ENCODE measurements around the gene ALDH3A1. TPM values are rescaled to one million over a fixed set of nuclear protein-coding genes. Genes with fewer than 3 reads are reported as not detected.

The ALDH3A1 gene
- total and polyA plus RNA-seq, 2 experiments from 2014 or later, result 0.17 to 0.21 TPM

DNA sequence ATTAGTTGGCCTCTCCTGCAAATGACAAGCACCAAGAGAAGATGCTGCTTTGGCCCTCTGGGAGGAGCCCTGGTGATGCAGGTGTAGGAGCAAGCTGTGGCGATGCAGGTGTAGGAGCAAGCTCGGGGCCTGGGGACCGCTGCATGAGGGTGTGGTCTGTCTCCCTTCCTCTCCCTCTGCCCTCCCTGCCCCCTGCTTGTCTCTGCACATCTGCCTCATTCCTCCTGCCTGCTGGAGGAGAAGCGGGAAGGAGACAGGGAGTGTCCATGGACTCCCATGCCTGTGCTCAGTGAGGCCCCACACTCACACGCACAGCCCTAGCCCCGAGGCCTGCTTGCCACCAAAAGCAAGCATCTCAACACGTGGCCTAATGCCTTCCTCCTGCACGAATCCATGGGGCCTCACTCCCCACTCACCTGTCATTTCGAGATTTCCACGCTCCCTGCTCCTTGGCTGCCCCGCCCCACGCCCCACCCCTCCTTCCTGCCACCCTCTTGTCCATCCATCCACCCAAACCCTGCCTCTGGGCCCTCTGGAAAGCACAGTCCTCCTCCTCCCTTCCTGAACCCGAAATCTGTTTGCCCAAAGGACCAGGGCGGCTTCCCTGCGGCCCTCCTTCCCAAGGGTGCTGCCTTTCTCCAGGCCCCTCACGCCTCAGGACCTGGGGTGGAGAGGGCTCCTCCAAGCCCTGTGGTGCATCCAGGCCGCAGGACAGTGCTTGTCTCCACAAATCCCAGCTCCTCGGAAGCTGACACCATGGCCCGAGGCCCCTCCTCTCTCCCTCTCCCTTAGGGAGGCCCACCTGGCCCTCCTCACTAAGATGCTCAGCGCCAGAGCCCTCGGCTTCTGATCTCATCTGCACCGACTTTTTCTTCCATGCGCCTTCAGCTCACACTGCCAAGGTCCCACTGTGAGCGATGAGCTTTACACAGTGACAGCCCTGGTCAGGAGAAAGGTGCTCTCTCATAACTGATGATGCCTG, 11.8 kb upstream of the ALDH3A1 start:
- Histone ChIP-seq H3K27me3 (ENCODE audit: insufficient read depth) (no peaks in the 10 kb centered on the region), H3K27ac (ENCODE audit: low read depth) (no peak overlapping the region), H3K4me1 (ENCODE audit: insufficient read depth) (no peaks in the 10 kb centered on the region), H3F3A (replicated peaks; ENCODE audit: low read depth) (no peaks in the 10 kb centered on the region), H3K4me2 (no peak overlapping the region), H3K4me3 (no peak overlapping the region), H3K9me2 (ENCODE audit: insufficient read depth) (no peaks in the 10 kb centered on the region), H3K36me3 (ENCODE audit: insufficient read depth) (no peaks in the 10 kb centered on the region), H4K20me1 (replicated peaks; ENCODE audit: insufficient read depth) (no peaks in the 10 kb centered on the region), H2AFZ (no peak overlapping the region), H3K79me2 (replicated peaks; ENCODE audit: insufficient read depth) (no peaks in the 10 kb centered on the region)
- DNase-seq (ENCODE audit: low spot score) (no peak), ATAC-seq (peak; percentile 36)
- Mint-ChIP-seq H3K9me3 (no peaks in the 10 kb centered on the region; the same call in 2 of the 3 replicates), H3K36me3 (ENCODE audit: low read depth) (no peaks in the 10 kb centered on the region), H3K27ac (no peak overlapping the region), H3K27me3 (ENCODE audit: insufficient read depth, low read depth, poor library complexity) (peaks cover 11% of the 10 kb centered on the region), H3K4me1 (no peaks in the 10 kb centered on the region; the same call in 2 of the 3 replicates), H3K4me3 (no peak overlapping the region; the same call in 2 of the 3 replicates)
- TF ChIP-seq STAT1 (IDR thresholded peaks at IDR 0.05; ENCODE audit: unreplicated experiment) (no peak), EZH2phosphoT487 (IDR thresholded peaks at IDR 0.05; ENCODE audit: unreplicated experiment) (no peak)
- TF ChIP-seq, protein P1, sequence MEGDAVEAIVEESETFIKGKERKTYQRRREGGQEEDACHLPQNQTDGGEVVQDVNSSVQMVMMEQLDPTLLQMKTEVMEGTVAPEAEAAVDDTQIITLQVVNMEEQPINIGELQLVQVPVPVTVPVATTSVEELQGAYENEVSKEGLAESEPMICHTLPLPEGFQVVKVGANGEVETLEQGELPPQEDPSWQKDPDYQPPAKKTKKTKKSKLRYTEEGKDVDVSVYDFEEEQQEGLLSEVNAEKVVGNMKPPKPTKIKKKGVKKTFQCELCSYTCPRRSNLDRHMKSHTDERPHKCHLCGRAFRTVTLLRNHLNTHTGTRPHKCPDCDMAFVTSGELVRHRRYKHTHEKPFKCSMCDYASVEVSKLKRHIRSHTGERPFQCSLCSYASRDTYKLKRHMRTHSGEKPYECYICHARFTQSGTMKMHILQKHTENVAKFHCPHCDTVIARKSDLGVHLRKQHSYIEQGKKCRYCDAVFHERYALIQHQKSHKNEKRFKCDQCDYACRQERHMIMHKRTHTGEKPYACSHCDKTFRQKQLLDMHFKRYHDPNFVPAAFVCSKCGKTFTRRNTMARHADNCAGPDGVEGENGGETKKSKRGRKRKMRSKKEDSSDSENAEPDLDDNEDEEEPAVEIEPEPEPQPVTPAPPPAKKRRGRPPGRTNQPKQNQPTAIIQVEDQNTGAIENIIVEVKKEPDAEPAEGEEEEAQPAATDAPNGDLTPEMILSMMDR (conservative IDR thresholded peaks at IDR 0.05; ENCODE audit: low read depth in 2 of 2), result peak in 1 of 2 experiments; percentile 14; a peak in 1 of 4 replicates

DNA sequence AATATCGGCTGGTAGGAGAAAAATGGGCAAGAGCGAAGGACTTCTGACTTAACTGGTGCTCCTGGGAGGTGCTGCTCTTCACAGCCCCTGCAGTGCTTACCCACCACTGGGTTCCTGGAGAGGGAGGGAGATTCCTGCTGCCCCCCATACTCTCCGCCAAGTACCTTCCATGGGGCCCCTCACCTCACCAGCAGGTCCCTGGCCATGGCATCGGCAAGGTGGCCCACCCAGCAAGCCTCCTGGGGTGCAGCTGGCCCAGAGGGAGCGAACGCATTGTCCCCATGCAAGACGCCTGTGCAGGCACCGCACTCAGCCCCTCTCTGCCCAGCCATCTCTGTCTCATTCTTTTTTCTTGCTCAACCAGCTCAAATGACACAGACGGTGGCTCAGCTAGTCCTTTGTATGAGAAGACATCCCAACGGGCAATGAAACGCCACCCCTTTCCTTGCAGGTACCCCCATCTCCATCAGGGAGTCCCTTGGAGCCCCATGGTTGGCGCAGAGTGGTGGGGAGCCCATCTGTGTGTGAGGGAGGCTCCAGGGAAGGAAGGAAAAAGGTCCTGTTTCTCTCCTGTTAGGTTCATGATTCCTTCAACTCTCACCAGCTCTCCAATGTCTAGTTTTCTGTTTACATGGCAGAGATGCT, 9.6 kb upstream of the ALDH3A1 start:
- H3K9me2 ChIP-seq (ENCODE audit: insufficient read depth), result no peaks in the 10 kb centered on the region
- Mint-ChIP-seq H3K36me3 (ENCODE audit: low read depth) (no peaks in the 10 kb centered on the region), H3K4me1 (no peaks in the 10 kb centered on the region; the same call in 2 of the 3 replicates), H3K27ac (no peak overlapping the region), H3K27me3 (ENCODE audit: insufficient read depth, low read depth, poor library complexity) (peaks cover 9% of the 10 kb centered on the region), H3K4me3 (no peak overlapping the region), H3K9me3 (no peaks in the 10 kb centered on the region; the same call in 2 of the 3 replicates)
- H3K36me3 ChIP-seq (ENCODE audit: insufficient read depth), result no peaks in the 10 kb centered on the region
- H3K4me3 ChIP-seq, result no peak overlapping the region
- no peaks in the 10 kb centered on the region for H3F3A ChIP-seq (replicated peaks; ENCODE audit: low read depth)
- ATAC-seq, result no peak
- H3K4me2 ChIP-seq, result no peak overlapping the region
- no peaks in the 10 kb centered on the region for H3K27me3 ChIP-seq (ENCODE audit: insufficient read depth)
- no peaks in the 10 kb centered on the region for H3K4me1 ChIP-seq (ENCODE audit: insufficient read depth)
- H3K79me2 ChIP-seq (replicated peaks; ENCODE audit: insufficient read depth), result no peaks in the 10 kb centered on the region
- DNase-seq (ENCODE audit: low spot score), result no peak
- H2AFZ ChIP-seq, result no peak overlapping the region
- H3K27ac ChIP-seq (ENCODE audit: low read depth), result no peak overlapping the region
- H4K20me1 ChIP-seq (replicated peaks; ENCODE audit: insufficient read depth), result no peaks in the 10 kb centered on the region
- TF ChIP-seq STAT1 (IDR thresholded peaks at IDR 0.05; ENCODE audit: unreplicated experiment) (no peak), POLR2AphosphoS5 (IDR thresholded peaks at IDR 0.05; ENCODE audit: low read depth) (no peak), EZH2phosphoT487 (IDR thresholded peaks at IDR 0.05; ENCODE audit: unreplicated experiment) (no peak), ZNF114 (CRISPR knock-in tag; IDR thresholded peaks at IDR 0.05) (no peak), NANOG (IDR thresholded peaks at IDR 0.05; ENCODE audit: borderline replicate concordance) (no peak)
- TF ChIP-seq, protein P1 (conservative IDR thresholded peaks at IDR 0.05; ENCODE audit: low read depth in 2 of 2), result no peak
- TF ChIP-seq, protein P2, sequence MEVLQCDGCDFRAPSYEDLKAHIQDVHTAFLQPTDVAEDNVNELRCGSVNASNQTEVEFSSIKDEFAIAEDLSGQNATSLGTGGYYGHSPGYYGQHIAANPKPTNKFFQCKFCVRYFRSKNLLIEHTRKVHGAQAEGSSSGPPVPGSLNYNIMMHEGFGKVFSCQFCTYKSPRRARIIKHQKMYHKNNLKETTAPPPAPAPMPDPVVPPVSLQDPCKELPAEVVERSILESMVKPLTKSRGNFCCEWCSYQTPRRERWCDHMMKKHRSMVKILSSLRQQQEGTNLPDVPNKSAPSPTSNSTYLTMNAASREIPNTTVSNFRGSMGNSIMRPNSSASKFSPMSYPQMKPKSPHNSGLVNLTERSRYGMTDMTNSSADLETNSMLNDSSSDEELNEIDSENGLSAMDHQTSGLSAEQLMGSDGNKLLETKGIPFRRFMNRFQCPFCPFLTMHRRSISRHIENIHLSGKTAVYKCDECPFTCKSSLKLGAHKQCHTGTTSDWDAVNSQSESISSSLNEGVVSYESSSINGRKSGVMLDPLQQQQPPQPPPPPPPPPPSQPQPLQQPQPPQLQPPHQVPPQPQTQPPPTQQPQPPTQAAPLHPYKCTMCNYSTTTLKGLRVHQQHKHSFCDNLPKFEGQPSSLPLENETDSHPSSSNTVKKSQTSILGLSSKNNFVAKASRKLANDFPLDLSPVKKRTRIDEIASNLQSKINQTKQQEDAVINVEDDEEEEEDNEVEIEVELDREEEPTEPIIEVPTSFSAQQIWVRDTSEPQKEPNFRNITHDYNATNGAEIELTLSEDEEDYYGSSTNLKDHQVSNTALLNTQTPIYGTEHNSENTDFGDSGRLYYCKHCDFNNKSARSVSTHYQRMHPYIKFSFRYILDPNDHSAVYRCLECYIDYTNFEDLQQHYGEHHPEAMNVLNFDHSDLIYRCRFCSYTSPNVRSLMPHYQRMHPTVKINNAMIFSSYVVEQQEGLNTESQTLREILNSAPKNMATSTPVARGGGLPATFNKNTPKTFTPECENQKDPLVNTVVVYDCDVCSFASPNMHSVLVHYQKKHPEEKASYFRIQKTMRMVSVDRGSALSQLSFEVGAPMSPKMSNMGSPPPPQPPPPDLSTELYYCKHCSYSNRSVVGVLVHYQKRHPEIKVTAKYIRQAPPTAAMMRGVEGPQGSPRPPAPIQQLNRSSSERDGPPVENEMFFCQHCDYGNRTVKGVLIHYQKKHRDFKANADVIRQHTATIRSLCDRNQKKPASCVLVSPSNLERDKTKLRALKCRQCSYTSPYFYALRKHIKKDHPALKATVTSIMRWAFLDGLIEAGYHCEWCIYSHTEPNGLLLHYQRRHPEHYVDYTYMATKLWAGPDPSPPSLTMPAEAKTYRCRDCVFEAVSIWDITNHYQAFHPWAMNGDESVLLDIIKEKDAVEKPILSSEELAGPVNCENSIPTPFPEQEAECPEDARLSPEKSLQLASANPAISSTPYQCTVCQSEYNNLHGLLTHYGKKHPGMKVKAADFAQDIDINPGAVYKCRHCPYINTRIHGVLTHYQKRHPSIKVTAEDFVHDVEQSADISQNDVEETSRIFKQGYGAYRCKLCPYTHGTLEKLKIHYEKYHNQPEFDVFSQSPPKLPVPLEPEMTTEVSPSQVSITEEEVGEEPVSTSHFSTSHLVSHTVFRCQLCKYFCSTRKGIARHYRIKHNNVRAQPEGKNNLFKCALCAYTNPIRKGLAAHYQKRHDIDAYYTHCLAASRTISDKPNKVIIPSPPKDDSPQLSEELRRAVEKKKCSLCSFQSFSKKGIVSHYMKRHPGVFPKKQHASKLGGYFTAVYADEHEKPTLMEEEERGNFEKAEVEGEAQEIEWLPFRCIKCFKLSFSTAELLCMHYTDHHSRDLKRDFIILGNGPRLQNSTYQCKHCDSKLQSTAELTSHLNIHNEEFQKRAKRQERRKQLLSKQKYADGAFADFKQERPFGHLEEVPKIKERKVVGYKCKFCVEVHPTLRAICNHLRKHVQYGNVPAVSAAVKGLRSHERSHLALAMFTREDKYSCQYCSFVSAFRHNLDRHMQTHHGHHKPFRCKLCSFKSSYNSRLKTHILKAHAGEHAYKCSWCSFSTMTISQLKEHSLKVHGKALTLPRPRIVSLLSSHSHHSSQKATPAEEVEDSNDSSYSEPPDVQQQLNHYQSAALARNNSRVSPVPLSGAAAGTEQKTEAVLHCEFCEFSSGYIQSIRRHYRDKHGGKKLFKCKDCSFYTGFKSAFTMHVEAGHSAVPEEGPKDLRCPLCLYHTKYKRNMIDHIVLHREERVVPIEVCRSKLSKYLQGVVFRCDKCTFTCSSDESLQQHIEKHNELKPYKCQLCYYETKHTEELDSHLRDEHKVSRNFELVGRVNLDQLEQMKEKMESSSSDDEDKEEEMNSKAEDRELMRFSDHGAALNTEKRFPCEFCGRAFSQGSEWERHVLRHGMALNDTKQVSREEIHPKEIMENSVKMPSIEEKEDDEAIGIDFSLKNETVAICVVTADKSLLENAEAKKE (CRISPR knock-in tag; IDR thresholded peaks at IDR 0.05), result no peak
